ENCODE results near the gene FAM98B. TPM values are rescaled to one million over a fixed set of nuclear protein-coding genes. Genes with fewer than 3 reads are reported as not detected.

The FAM98B gene
- total and polyA plus RNA-seq, 2 of the 13 experiments (the other 11 are each of a cell fraction or from before 2014, with no cell fraction given): 3.7 to 4.7 TPM

DNA sequence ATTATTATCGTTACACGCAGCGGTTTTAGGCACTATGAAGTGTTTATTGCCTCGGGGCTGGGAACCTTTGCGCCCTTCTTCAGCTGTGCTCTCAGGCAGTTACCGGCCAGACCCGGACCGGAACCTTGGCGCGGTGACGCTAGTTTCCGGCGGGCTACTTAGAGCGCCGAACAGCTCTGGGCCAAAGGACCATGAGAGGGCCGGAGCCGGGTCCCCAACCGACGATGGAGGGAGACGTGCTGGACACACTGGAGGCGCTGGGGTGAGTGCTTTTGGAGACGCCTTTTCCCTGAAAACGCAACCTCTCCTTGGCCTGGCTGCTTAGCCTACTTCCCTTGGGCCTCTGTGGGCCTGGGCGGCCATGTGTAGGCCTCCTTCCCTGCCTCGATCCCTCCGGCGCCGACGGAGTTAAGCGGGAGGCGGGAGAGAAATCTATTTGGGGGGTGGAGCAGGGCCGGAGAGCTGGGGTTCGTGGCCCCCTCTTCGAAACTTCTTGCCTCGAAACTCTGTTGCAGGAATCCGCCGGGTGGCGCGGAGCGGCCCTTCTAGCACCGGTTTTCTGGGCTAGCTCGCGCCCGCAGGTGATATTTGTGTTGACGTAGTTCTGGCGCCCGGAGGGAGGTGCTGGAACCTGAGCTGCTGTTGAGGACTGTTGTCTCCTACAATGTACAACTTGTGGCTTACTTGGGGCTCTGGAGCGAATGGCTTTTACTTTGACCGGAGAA is at the start of gene FAM98B (continued):
- TF ChIP-seq, protein P1, sequence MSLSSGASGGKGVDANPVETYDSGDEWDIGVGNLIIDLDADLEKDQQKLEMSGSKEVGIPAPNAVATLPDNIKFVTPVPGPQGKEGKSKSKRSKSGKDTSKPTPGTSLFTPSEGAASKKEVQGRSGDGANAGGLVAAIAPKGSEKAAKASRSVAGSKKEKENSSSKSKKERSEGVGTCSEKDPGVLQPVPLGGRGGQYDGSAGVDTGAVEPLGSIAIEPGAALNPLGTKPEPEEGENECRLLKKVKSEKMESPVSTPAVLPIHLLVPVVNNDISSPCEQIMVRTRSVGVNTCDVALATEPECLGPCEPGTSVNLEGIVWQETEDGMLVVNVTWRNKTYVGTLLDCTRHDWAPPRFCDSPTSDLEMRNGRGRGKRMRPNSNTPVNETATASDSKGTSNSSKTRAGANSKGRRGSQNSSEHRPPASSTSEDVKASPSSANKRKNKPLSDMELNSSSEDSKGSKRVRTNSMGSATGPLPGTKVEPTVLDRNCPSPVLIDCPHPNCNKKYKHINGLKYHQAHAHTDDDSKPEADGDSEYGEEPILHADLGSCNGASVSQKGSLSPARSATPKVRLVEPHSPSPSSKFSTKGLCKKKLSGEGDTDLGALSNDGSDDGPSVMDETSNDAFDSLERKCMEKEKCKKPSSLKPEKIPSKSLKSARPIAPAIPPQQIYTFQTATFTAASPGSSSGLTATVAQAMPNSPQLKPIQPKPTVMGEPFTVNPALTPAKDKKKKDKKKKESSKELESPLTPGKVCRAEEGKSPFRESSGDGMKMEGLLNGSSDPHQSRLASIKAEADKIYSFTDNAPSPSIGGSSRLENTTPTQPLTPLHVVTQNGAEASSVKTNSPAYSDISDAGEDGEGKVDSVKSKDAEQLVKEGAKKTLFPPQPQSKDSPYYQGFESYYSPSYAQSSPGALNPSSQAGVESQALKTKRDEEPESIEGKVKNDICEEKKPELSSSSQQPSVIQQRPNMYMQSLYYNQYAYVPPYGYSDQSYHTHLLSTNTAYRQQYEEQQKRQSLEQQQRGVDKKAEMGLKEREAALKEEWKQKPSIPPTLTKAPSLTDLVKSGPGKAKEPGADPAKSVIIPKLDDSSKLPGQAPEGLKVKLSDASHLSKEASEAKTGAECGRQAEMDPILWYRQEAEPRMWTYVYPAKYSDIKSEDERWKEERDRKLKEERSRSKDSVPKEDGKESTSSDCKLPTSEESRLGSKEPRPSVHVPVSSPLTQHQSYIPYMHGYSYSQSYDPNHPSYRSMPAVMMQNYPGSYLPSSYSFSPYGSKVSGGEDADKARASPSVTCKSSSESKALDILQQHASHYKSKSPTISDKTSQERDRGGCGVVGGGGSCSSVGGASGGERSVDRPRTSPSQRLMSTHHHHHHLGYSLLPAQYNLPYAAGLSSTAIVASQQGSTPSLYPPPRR (CRISPR knock-in tag; IDR thresholded peaks at IDR 0.05; ENCODE audit: borderline replicate concordance): peak; percentile 33; the same call in 1 of the 2 replicates
- 0 out of 2 replicates have a peak, but pooled peaks have one; percentile 50 for TF ChIP-seq ZFP36L2 (CRISPR knock-in tag; IDR thresholded peaks at IDR 0.05)
- TF ChIP-seq ETS1 (CRISPR knock-in tag; IDR thresholded peaks at IDR 0.05): peak; percentile 57; the same call in 1 of the 2 replicates
- peak; percentile 61 for TF ChIP-seq CREM (IDR thresholded peaks at IDR 0.05)
- 0 out of 2 replicates have a peak, but pooled peaks have one; percentile 36 for TF ChIP-seq CREM (CRISPR knock-in tag; IDR thresholded peaks at IDR 0.05)
- peak; percentile 76 for TF ChIP-seq SALL1 (CRISPR knock-in tag; IDR thresholded peaks at IDR 0.05)
- TF ChIP-seq ZKSCAN1 (IDR thresholded peaks at IDR 0.05; ENCODE audit: low read length): no peak; the same call in 1 of the 2 replicates
- TF ChIP-seq ARNT (IDR thresholded peaks at IDR 0.05): no peak
- no peak; the same call in 1 of the 2 replicates for TF ChIP-seq ZSCAN31 (CRISPR knock-in tag; IDR thresholded peaks at IDR 0.05; ENCODE audit: low read depth)
- TF ChIP-seq ZNF652 (CRISPR knock-in tag; IDR thresholded peaks at IDR 0.05; ENCODE audit: borderline replicate concordance, low read depth): peak; percentile 98
- no peak for TF ChIP-seq TEAD2 (CRISPR knock-in tag; IDR thresholded peaks at IDR 0.05)
- no peak for TF ChIP-seq ZNF710 (CRISPR knock-in tag; IDR thresholded peaks at IDR 0.05; ENCODE audit: borderline replicate concordance)
- peak; percentile 75; the same call in 1 of the 2 replicates for TF ChIP-seq ZNF543 (CRISPR knock-in tag; IDR thresholded peaks at IDR 0.05)
- peak; percentile 75 for TF ChIP-seq TFDP2 (CRISPR knock-in tag; IDR thresholded peaks at IDR 0.05)
- TF ChIP-seq AKAP8 (CRISPR knock-in tag; IDR thresholded peaks at IDR 0.05): 0 out of 2 replicates have a peak, but pooled peaks have one; percentile 26
- TF ChIP-seq SIX4 (CRISPR knock-in tag; IDR thresholded peaks at IDR 0.05): no peak; the same call in 1 of the 2 replicates
- TF ChIP-seq KLF13 (CRISPR knock-in tag; IDR thresholded peaks at IDR 0.05): no peak
- TF ChIP-seq FOXA3 (CRISPR knock-in tag; IDR thresholded peaks at IDR 0.05): peak; percentile 67; the same call in 1 of the 2 replicates
- TF ChIP-seq ZNF264 (CRISPR knock-in tag; IDR thresholded peaks at IDR 0.05): peak; percentile 79; the same call in 1 of the 2 replicates
- TF ChIP-seq ZNF563 (CRISPR knock-in tag; IDR thresholded peaks at IDR 0.05): peak; percentile 74
- TF ChIP-seq BCL6 (CRISPR knock-in tag; IDR thresholded peaks at IDR 0.05): peak; percentile 50; the same call in 1 of the 2 replicates
- peak; percentile 81 for TF ChIP-seq RBFOX2 (IDR thresholded peaks at IDR 0.05; ENCODE audit: low read depth, low read length)
